A549 (cell line): ENCODE results near the gene DPYSL4. TPM values are rescaled to one million over a fixed set of nuclear protein-coding genes. Genes with fewer than 3 reads are reported as not detected.

Experiments
- ATAC-seq, 2 experiments: fragments of 200-7000 bp in 1 of 2; fragments of >200 bp in 1 of 2; cut with Nextera tagmentation in 1 of 2; cut with Tn5 transposase in 1 of 2; 3 replicates each; pipeline versions ENCODE4 v1.8.0 to v1.9.1; 2018 to 2020; ENCODE audit warnings: mild to moderate bottlenecking in 1 of 2, moderate library complexity in 1 of 2
- CTCF ChIA-PET: fragments of 300-600 bp; sonication (Branson Sonifier 250); formaldehyde crosslinking; extraction: SDS; loops from one replicate; lab custom pipeline; 2021; ENCODE audit warnings: antibody characterized with exemption, inconsistent platforms; lab: Yijun Ruan, JAX
- POLR2A ChIA-PET: fragments of 350-600 bp; formaldehyde crosslinking; extraction: SDS; loops from one replicate; lab custom pipeline; 2021; ENCODE audit warnings: antibody characterized with exemption, inconsistent platforms; lab: Yijun Ruan, JAX
- DNase-seq, 2 experiments: peaks; one replicate each; pipeline versions ENCODE4 v3.0.0 to v3.0.0-alpha.2; 2011 to 2016; ENCODE audit warnings: low read depth in 1 of 2, low spot score in 1 of 2
- FAIRE-seq: peaks from 2 replicates; lab custom pipeline; 2011; peaks lifted over from hg19 to GRCh38; lab: Jason Lieb, UNC
- H3K27ac ChIP-seq, 2 experiments: fragments of >200 bp; sonication (Bioruptor Twin); formaldehyde crosslinking; 3 replicates each; pipeline ENCODE4 v1.5.1; 2016 to 2017
- H3K4me1 ChIP-seq: fragments of >200 bp; sonication (Bioruptor Twin); formaldehyde crosslinking; 3 replicates; pipeline ENCODE4 v1.6.1; 2016
- H3K4me2 ChIP-seq: fragments of >200 bp; sonication (Bioruptor Twin); formaldehyde crosslinking; 3 replicates; pipeline ENCODE4 v1.6.1; 2016
- H3K4me3 ChIP-seq: fragments of >200 bp; sonication (Bioruptor Twin); formaldehyde crosslinking; 3 replicates; pipeline ENCODE4 v1.5.1; 2016
- H3K9me3 ChIP-seq: fragments of >200 bp; sonication (Bioruptor Twin); formaldehyde crosslinking; 3 replicates; pipeline ENCODE4 v1.6.1; 2016
- BCL3 ChIP-seq: fragments of >200 bp; sonication (Bioruptor Twin); formaldehyde crosslinking; IDR thresholded peaks from 3 replicates; pipeline ENCODE4 v1.6.1; 2016
- CBX8 ChIP-seq: fragments of 200-600 bp; sonication (generic); IDR thresholded peaks from 2 replicates; pipeline ENCODE4 v1.6.1; 2016
- CEBPB ChIP-seq, 2 experiments: fragments of >200 bp in 1 of 2; sonication (Bioruptor Twin) in 1 of 2; formaldehyde crosslinking in 1 of 2; IDR thresholded peaks; 2 replicates each; pipeline ENCODE4 v1.6.1; 2012 to 2016
- FOSB ChIP-seq: fragments of 250-450 bp; sonication (Bioruptor Pico); IDR thresholded peaks from 2 replicates; pipeline ENCODE4 v1.5.0; 2020; ENCODE audit warnings: mild to moderate bottlenecking, moderate library complexity
- FOSL2 ChIP-seq, 2 experiments: fragments of 450-650 bp in 1 of 2; fragments of >200 bp in 1 of 2; sonication (Bioruptor Twin) in 1 of 2; formaldehyde crosslinking; IDR thresholded peaks; 2 replicates each; pipeline versions ENCODE4 v1.5.0 to v1.6.1; 2016 to 2020; ENCODE audit warnings: mild to moderate bottlenecking in 1 of 2, moderate library complexity in 1 of 2
- HES2 ChIP-seq: fragments of >200 bp; sonication (Bioruptor Twin); formaldehyde crosslinking; IDR thresholded peaks from 2 replicates; pipeline ENCODE4 v1.6.1; 2016
- HMGXB4 ChIP-seq: fragments of 250-450 bp; sonication (Bioruptor Pico); IDR thresholded peaks from 2 replicates; pipeline ENCODE4 v1.5.0; 2021; ENCODE audit warnings: mild to moderate bottlenecking, moderate library complexity, borderline replicate concordance
- HOXB13 ChIP-seq: fragments of 250-450 bp; sonication (Bioruptor Pico); IDR thresholded peaks from 2 replicates; pipeline ENCODE4 v1.5.0; 2020; ENCODE audit warnings: low read depth, mild to moderate bottlenecking, moderate library complexity
- KDM1A ChIP-seq: fragments of 200-600 bp; sonication (generic); IDR thresholded peaks from 2 replicates; pipeline ENCODE4 v1.6.1; 2016; ENCODE audit warnings: low read depth, mild to moderate bottlenecking
- MAFK ChIP-seq: fragments of 450-650 bp; IDR thresholded peaks from 2 replicates; pipeline ENCODE4 v1.6.1; 2014; ENCODE audit not compliant: partially characterized antibody
- MAZ ChIP-seq: fragments of 150-350 bp; IDR thresholded peaks from 2 replicates; pipeline ENCODE4 v1.6.1; 2014; ENCODE audit warnings: antibody characterized with exemption, low read depth, low read length, borderline replicate concordance
- NFE2L2 ChIP-seq: fragments of 150-350 bp; conservative IDR thresholded peaks from 2 replicates; pipeline ENCODE4 v1.6.1; 2014; ENCODE audit warnings: low read length
- NPAS2 ChIP-seq: fragments of 250-450 bp; sonication (Bioruptor Pico); IDR thresholded peaks from 2 replicates; pipeline ENCODE4 v1.8.0; 2022; ENCODE audit warnings: mild to moderate bottlenecking, moderate library complexity, borderline replicate concordance
- RARB ChIP-seq: fragments of 250-450 bp; sonication (Bioruptor Pico); IDR thresholded peaks from 2 replicates; pipeline ENCODE4 v1.8.0; 2021; ENCODE audit warnings: mild to moderate bottlenecking, moderate library complexity
- RCOR1 ChIP-seq: fragments of 150-350 bp; IDR thresholded peaks from 2 replicates; pipeline ENCODE4 v1.6.1; 2014; ENCODE audit warnings: antibody characterized with exemption, low read length, low read depth
- RFX5 ChIP-seq: fragments of 450-650 bp; IDR thresholded peaks from 2 replicates; pipeline ENCODE4 v1.7.1; 2014; ENCODE audit warnings: antibody characterized with exemption, mild to moderate bottlenecking, moderate library complexity
- RNF2 ChIP-seq: fragments of 200-600 bp; sonication (generic); IDR thresholded peaks from 2 replicates; pipeline ENCODE4 v1.6.1; 2016; ENCODE audit warnings: low read depth, mild to moderate bottlenecking, antibody characterized with exemption, moderate library complexity, borderline replicate concordance
- SMC3 ChIP-seq: fragments of >200 bp; sonication (Bioruptor Twin); formaldehyde crosslinking; IDR thresholded peaks from 3 replicates; pipeline ENCODE4 v1.6.1; 2018; ENCODE audit warnings: inconsistent platforms
- SREBF2 ChIP-seq: fragments of 450-650 bp; IDR thresholded peaks from 2 replicates; pipeline ENCODE4 v1.6.1; 2014; ENCODE audit warnings: mild to moderate bottlenecking, moderate library complexity
- TFCP2L1 ChIP-seq: fragments of 250-450 bp; sonication (Bioruptor Pico); IDR thresholded peaks from 2 replicates; pipeline ENCODE4 v1.5.0; 2021; ENCODE audit warnings: mild to moderate bottlenecking
- WGBS: methylation state at CpG from one replicate; pipeline ENCODE4 v1.1.6; 2017; ENCODE audit errors: missing lambda C conversion rate; 5-methylcytosine and 5-hydroxymethylcytosine counted together
- polyA plus RNA-seq, 4 experiments: library from polyadenylated mRNA; depleted of rRNA in 3 of 4; stranded (reverse); fragments of >200 nt; fragmentation: RNase III in 1 of 4; extraction: RNeasy Plus Mini Kit Qiagen cat#74134 plus additional on column Dnase treatment in 1 of 4; gene quantifications; 2 replicates in 3 of 4; 3 replicates in 1 of 4; pipeline ENCODE4 v1.2.3, GENCODE V29; 2011 to 2017
- TF ChIP-seq, protein P1 (sequence below): IDR thresholded peaks from 2 replicates; pipeline ENCODE4 v1.6.1; 2012
- TF ChIP-seq, protein P2 (sequence below): IDR thresholded peaks from 2 replicates; pipeline ENCODE4 v1.6.1; 2012

The DPYSL4 gene
- polyA plus RNA-seq, 2 of the 4 experiments (the other 2 are of a cell fraction) = 2.9 to 14.1 TPM

DNA sequence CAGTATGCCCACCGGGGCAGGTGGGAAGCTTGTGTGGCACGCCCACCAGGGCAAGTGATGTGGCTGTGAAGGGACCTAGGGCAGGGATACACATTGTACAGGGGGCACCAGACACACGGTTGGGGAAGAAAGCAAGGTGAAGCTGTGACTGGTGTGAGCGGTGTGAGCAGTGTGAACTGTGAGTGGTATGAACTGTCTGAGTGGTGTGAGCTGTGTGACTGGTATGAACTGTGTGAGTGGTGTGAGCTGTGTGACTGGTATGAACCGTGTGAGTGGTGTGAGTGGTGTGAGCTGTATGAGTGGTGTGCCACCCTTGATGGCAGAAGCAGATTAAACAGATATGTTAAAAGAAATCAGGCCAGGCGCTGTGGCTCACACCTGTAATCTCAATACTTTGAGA lies 48.1 kb downstream of the DPYSL4 start:
- no peak overlapping the region for H3K4me3 ChIP-seq
- no peak for FAIRE-seq
- ATAC-seq = no peak
- POLR2A ChIA-PET = no interaction called here
- no peak for DNase-seq
- WGBS = 93% methylated on average over 6 of the region's 6 CpGs
- TF ChIP-seq FOSB (no peak), CBX8 (no peak), RCOR1 (no peak), RARB (no peak), HOXB13 (no peak), MAZ (no peak), MAFK (no peak), KDM1A (no peak)
- TF ChIP-seq, protein P1, sequence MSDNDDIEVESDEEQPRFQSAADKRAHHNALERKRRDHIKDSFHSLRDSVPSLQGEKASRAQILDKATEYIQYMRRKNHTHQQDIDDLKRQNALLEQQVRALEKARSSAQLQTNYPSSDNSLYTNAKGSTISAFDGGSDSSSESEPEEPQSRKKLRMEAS = no peak
- TF ChIP-seq, all 56 proteins: peak for 0
- CTCF ChIA-PET = interaction anchor here (0.9 to 2.9 kb wide), 6 partner anchors 11 to 220 kb away, joined by 3 to 27 read pairs (median 4); no protein-coding TSS in a partner anchor
- Histone ChIP-seq H3K4me2 (no peak overlapping the region), H3K9me3 (no peaks in the 10 kb centered on the region), H3K4me1 (no peaks in the 10 kb centered on the region), H3K27ac (no peak overlapping the region)

DNA sequence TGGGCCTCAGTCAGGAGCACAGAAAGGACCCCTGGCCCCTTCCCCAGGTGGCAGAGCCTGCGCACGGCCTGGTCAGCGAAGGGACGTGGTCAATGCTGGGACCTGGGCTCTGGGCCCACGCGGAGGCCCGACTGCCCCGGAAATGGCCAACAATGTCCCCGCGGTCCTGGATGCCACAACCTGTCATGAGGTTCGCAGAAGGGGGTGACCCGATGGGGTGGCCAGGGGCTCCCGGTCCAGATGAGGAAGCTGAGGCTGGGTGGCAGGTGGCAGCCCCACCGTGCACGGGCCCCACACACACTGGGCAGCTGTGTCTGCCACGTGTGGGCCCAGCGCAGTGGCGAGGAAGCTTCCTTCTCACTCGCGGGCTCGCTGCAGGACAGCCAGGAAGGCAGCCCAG lies 49.4 kb downstream of the DPYSL4 start:
- no peak overlapping the region for H3K4me3 ChIP-seq
- FAIRE-seq (no peak), ATAC-seq (no peak), DNase-seq (no peak)
- H3K4me2 ChIP-seq = no peak overlapping the region
- TF ChIP-seq SREBF2 (no peak), RFX5 (no peak), BCL3 (no peak), SMC3 (no peak), TFCP2L1 (CRISPR knock-in tag) (no peak), NPAS2 (CRISPR knock-in tag) (no peak), HES2 (no peak), HMGXB4 (CRISPR knock-in tag) (no peak), FOSL2 (IDR thresholded peaks at IDR 0.05) (no peak), FOSL2 (CRISPR knock-in tag; IDR thresholded peaks at IDR 0.05) (no peak), FOSB (no peak), NFE2L2 (no peak), CEBPB (IDR thresholded peaks at IDR 0.05) (no peak), RNF2 (no peak)
- TF ChIP-seq, protein P2, sequence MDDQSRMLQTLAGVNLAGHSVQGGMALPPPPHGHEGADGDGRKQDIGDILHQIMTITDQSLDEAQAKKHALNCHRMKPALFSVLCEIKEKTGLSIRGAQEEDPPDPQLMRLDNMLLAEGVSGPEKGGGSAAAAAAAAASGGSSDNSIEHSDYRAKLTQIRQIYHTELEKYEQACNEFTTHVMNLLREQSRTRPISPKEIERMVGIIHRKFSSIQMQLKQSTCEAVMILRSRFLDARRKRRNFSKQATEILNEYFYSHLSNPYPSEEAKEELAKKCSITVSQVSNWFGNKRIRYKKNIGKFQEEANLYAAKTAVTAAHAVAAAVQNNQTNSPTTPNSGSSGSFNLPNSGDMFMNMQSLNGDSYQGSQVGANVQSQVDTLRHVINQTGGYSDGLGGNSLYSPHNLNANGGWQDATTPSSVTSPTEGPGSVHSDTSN = no peak
- 95% methylated on average over 8 of the region's 21 CpGs for WGBS
- H3K27ac ChIP-seq = no peak overlapping the region
- ChIA-PET POLR2A (no interaction called here), CTCF (interaction anchor here (2.3 kb wide), 1 partner anchor 117 kb away, joined by 8 read pairs; no protein-coding TSS in a partner anchor)
- no peaks in the 10 kb centered on the region for H3K4me1 ChIP-seq
- H3K9me3 ChIP-seq = no peaks in the 10 kb centered on the region
